Hindlimb muscle (tissue), 1 donor: ENCODE results near the gene IPO5. TPM values are rescaled to one million over a fixed set of nuclear protein-coding genes. Genes with fewer than 3 reads are reported as not detected.

Experiments used
- DNase-seq: peaks from one replicate; pipeline ENCODE4 v3.0.0-alpha.2; 2013
- polyA plus RNA-seq: library from polyadenylated mRNA; unstranded; fragments of 120-200 nt; gene quantifications from one replicate; pipeline ENCODE4 v1.2.1, GENCODE V29; 2013; ENCODE audit not compliant: insufficient read length

Gene IPO5
- polyA plus RNA-seq, 1 donor = 168 TPM

GRCh38 chr13:98066636-98067035 is 113.2 kb downstream of the IPO5 start:
- no peak for DNase-seq

GRCh38 chr13:98068521-98068920 is 115.0 kb downstream of the IPO5 start:
- no peak for DNase-seq

GRCh38 chr13:98069985-98070384 is 116.5 kb downstream of the IPO5 start:
- DNase-seq = no peak

GRCh38 chr13:98071316-98071715 is 117.8 kb downstream of the IPO5 start:
- no peak for DNase-seq

GRCh38 chr13:98072476-98072875 is 119.0 kb downstream of the IPO5 start:
- DNase-seq = peak; percentile 26

Other genes starting within 250 kb of the IPO5 start
- 101 TPM for gene FARP1, start 189.4 kb downstream of the IPO5 start, polyA plus RNA-seq
- gene RNF113B, start 223.6 kb downstream of the IPO5 start, polyA plus RNA-seq = not detected